Subcutaneous abdominal adipose tissue (tissue), 5 donors: ENCODE measurements around the gene CORO7.

Source experiments
- H3K27ac ChIP-seq: one replicate; pipeline ENCODE4 v1.7.0; 2013; ENCODE audit warnings: low read depth, mild to moderate bottlenecking, inconsistent platforms, low read length, moderate library complexity
- H3K27me3 ChIP-seq, 5 donors: one replicate each; pipeline ENCODE4 v1.7.0; 2013; ENCODE audit warnings: low read length in 5 of 5, inconsistent platforms in 1 of 5; ENCODE audit not compliant: control insufficient read depth in 5 of 5, insufficient read depth in 4 of 5
- H3K36me3 ChIP-seq, 5 donors: one replicate each; pipeline ENCODE4 v1.7.0; 2013; ENCODE audit warnings: low read length in 5 of 5; ENCODE audit not compliant: control insufficient read depth in 5 of 5, insufficient read depth in 5 of 5
- H3K4me1 ChIP-seq, 5 donors: one replicate each; pipeline ENCODE4 v1.7.0; 2013; ENCODE audit warnings: low read length in 5 of 5, mild to moderate bottlenecking in 3 of 5, moderate library complexity in 1 of 5; ENCODE audit not compliant: control insufficient read depth in 5 of 5, insufficient read depth in 5 of 5
- H3K4me3 ChIP-seq, 5 donors: one replicate each; pipeline ENCODE4 v1.7.0; 2013; ENCODE audit warnings: low read length in 5 of 5, low read depth in 1 of 5
- H3K9ac ChIP-seq, 5 donors: one replicate each; pipeline ENCODE4 v1.7.0; 2013; ENCODE audit warnings: low read length in 5 of 5, mild to moderate bottlenecking in 4 of 5, moderate library complexity in 3 of 5
- H3K9me3 ChIP-seq, 5 donors: one replicate each; pipeline ENCODE4 v1.7.0; 2013; ENCODE audit warnings: low read length in 5 of 5; ENCODE audit not compliant: control insufficient read depth in 5 of 5
- donor health status: healthy.
- donor health status: healthy.
- donor health status: healthy.
- donor health status: healthy.
- donor health status: healthy.

CORO7 gene

GRCh38 chr16:4378161-4378666 is 38.2 kb downstream of the CORO7 start:
- Histone ChIP-seq H3K9me3 (no peaks in the 10 kb centered on the region), H3K4me1 (peaks cover 3 to 63% (median 54%) of the 10 kb centered on the region in 5 donors), H3K27ac (peak overlapping the region; percentile 62), H3K9ac (peak overlapping the region in 2 of 5 donors; percentile 2 to 15), H3K36me3 (peaks cover 0 to 47% (median 31%) of the 10 kb centered on the region in 5 donors), H3K27me3 (no peaks in the 10 kb centered on the region), H3K4me3 (no peak overlapping the region)

- H3K27ac ChIP-seq, result peak overlapping the region; percentile 62
- peak overlapping the region in 1 of 5 donors; percentile 14 for H3K4me3 ChIP-seq
- peaks cover 0 to 42% (median 27%) of the 10 kb centered on the region in 5 donors for H3K36me3 ChIP-seq
- H3K9me3 ChIP-seq, result no peaks in the 10 kb centered on the region
- peaks cover 3 to 66% (median 60%) of the 10 kb centered on the region in 5 donors for H3K4me1 ChIP-seq
- no peaks in the 10 kb centered on the region for H3K27me3 ChIP-seq
- H3K9ac ChIP-seq, result peak overlapping the region in 1 of 5 donors; percentile 2
Measured at GRCh38 chr16:4377573-4378154, 38.7 kb downstream of the CORO7 start.

- H3K36me3 ChIP-seq, result peaks cover 0 to 36% (median 21%) of the 10 kb centered on the region in 5 donors
- H3K27ac ChIP-seq, result peak overlapping the region; percentile 81
- H3K9me3 ChIP-seq, result no peaks in the 10 kb centered on the region
- peaks cover 3 to 72% (median 64%) of the 10 kb centered on the region in 5 donors for H3K4me1 ChIP-seq
- H3K27me3 ChIP-seq, result no peaks in the 10 kb centered on the region
- H3K4me3 ChIP-seq, result peak overlapping the region in 4 of 5 donors; percentile 3 to 38 (median 10)
- H3K9ac ChIP-seq, result peak overlapping the region in 1 of 5 donors; percentile 35
Measured at GRCh38 chr16:4376893-4377572, 39.4 kb downstream of the CORO7 start.

GRCh38 chr16:4376126-4376892 is 40.1 kb downstream of the CORO7 start:
- Histone ChIP-seq H3K4me1 (peaks cover 3 to 75% (median 66%) of the 10 kb centered on the region in 5 donors), H3K9me3 (no peaks in the 10 kb centered on the region), H3K36me3 (peaks cover 0 to 29% (median 14%) of the 10 kb centered on the region in 5 donors), H3K9ac (peak overlapping the region in 2 of 5 donors; percentile 61 to 66), H3K27me3 (no peaks in the 10 kb centered on the region), H3K27ac (peak overlapping the region; percentile 81), H3K4me3 (peak overlapping the region in 3 of 5 donors; percentile 4 to 38 (median 18))

- Histone ChIP-seq H3K4me1 (peaks cover 3 to 81% (median 71%) of the 10 kb centered on the region in 5 donors), H3K9me3 (no peaks in the 10 kb centered on the region), H3K36me3 (peaks cover 0 to 23% (median 8%) of the 10 kb centered on the region in 5 donors), H3K4me3 (peak overlapping the region in 3 of 5 donors; percentile 4 to 18 (median 17)), H3K9ac (peak overlapping the region in 2 of 5 donors; percentile 61 to 66), H3K27ac (peak overlapping the region; percentile 81), H3K27me3 (no peaks in the 10 kb centered on the region)
Measured at GRCh38 chr16:4375717-4376116, 40.7 kb downstream of the CORO7 start.

GRCh38 chr16:4373909-4374742 is 42.3 kb downstream of the CORO7 start:
- H3K27me3 ChIP-seq, result no peaks in the 10 kb centered on the region
- peaks cover 3 to 91% (median 77%) of the 10 kb centered on the region in 5 donors for H3K4me1 ChIP-seq
- H3K36me3 ChIP-seq, result peaks cover 0 to 10% (median 4%) of the 10 kb centered on the region in 5 donors
- H3K9ac ChIP-seq, result peak overlapping the region in 4 of 5 donors; percentile 42 to 84 (median 50)
- H3K27ac ChIP-seq, result peak overlapping the region; percentile 94
- H3K9me3 ChIP-seq, result no peaks in the 10 kb centered on the region
- H3K4me3 ChIP-seq, result peak overlapping the region; percentile 58 to 82 (median 80)

GRCh38 chr16:4373356-4373908 is 43.0 kb downstream of the CORO7 start:
- Histone ChIP-seq H3K27ac (peak overlapping the region; percentile 94), H3K9ac (peak overlapping the region in 4 of 5 donors; percentile 42 to 84 (median 64)), H3K36me3 (peaks cover 0 to 3% (median 0%) of the 10 kb centered on the region in 5 donors), H3K4me3 (peak overlapping the region; percentile 76 to 86 (median 81)), H3K9me3 (no peaks in the 10 kb centered on the region), H3K4me1 (peaks cover 3 to 91% (median 80%) of the 10 kb centered on the region in 5 donors), H3K27me3 (no peaks in the 10 kb centered on the region)

GRCh38 chr16:4372578-4373355 is 43.6 kb downstream of the CORO7 start:
- Histone ChIP-seq H3K9me3 (no peaks in the 10 kb centered on the region), H3K9ac (peak overlapping the region; percentile 48 to 84 (median 73)), H3K4me1 (peaks cover 2 to 86% (median 73%) of the 10 kb centered on the region in 5 donors), H3K27ac (peak overlapping the region; percentile 94), H3K27me3 (no peaks in the 10 kb centered on the region), H3K36me3 (no peaks in the 10 kb centered on the region), H3K4me3 (peak overlapping the region; percentile 76 to 86 (median 81))
